ENCODE results near the gene FGFBP3.

DNA sequence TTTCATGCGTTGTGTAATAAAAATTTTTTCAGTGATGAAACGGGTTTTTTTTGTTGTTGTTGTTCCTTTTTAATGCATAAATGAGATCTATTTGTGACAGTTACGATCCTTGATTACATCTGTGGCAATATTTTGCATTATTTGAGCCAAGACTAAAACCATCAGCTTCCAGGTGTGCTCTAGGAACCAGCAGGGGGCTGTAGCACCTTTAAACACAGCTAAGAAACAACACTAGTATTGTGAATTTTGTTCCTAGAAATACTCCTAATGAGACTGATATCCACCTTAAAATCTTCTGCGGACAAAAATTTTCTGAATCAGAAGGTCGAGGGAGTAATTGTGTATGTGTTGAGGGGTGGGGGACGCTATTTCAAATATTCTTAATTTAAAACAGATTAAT, 52.6 kb downstream of the FGFBP3 start:
- TF ChIP-seq, protein P1, sequence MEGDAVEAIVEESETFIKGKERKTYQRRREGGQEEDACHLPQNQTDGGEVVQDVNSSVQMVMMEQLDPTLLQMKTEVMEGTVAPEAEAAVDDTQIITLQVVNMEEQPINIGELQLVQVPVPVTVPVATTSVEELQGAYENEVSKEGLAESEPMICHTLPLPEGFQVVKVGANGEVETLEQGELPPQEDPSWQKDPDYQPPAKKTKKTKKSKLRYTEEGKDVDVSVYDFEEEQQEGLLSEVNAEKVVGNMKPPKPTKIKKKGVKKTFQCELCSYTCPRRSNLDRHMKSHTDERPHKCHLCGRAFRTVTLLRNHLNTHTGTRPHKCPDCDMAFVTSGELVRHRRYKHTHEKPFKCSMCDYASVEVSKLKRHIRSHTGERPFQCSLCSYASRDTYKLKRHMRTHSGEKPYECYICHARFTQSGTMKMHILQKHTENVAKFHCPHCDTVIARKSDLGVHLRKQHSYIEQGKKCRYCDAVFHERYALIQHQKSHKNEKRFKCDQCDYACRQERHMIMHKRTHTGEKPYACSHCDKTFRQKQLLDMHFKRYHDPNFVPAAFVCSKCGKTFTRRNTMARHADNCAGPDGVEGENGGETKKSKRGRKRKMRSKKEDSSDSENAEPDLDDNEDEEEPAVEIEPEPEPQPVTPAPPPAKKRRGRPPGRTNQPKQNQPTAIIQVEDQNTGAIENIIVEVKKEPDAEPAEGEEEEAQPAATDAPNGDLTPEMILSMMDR (IDR thresholded peaks at IDR 0.05): peak in 1 of 7 experiments; percentile 13
- no peak for TF ChIP-seq POLR2AphosphoS5 (IDR thresholded peaks at IDR 0.05)
